ENCODE results near the gene RPL39. TPM values are rescaled to one million over a fixed set of nuclear protein-coding genes. Genes with fewer than 3 reads are reported as not detected.

RPL39 gene
- total and polyA plus RNA-seq, 2 of the 8 experiments (the other 6 are each of a cell fraction or from before 2014, with no cell fraction given): 1,942 to 2,394 TPM

DNA sequence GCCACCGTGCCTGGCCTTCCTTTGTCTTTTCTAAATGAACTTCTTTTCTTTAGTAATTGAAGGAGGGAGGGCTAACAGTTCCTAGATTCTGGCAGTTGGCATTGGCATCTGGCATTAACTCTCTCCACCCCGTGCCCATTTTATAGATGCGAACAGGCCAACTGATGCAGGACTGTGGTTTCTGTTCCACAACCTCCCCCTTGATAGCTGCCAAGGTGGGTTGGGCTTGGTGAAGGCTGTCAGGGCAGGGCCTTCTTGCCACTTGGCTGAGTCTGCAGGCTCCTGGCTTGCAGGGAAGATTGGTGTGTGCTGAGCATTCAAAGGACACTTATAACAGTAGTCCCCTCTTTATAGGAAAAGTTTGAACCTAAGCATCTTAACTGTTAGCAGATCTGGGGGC is 28.7 kb downstream of the RPL39 start:
- peaks cover 1 to 14% (median 5%) of the 10 kb centered on the region in 4 experiments; a peak in 6 of 7 replicates for H3K4me1 ChIP-seq (replicated peaks in 1 of 4; ENCODE audit: control insufficient read depth in 3 of 4, insufficient read depth in 4 of 4, low read length in 3 of 4)
- H3K27me3 ChIP-seq (replicated peaks in 1 of 4; ENCODE audit: control insufficient read depth in 3 of 4, extremely low read depth in 1 of 4, insufficient read depth in 3 of 4, low read length in 3 of 4): peaks cover 0 to 13% (median 5%) of the 10 kb centered on the region in 4 experiments; a peak in 5 of 7 replicates
- H3K79me1 ChIP-seq (ENCODE audit: low read depth, low read length): no peaks in the 10 kb centered on the region
- H2BK12ac ChIP-seq (ENCODE audit: low read depth, low read length): no peak overlapping the region
- no peak overlapping the region for H3K23ac ChIP-seq (ENCODE audit: insufficient read length)
- no peak overlapping the region for H2AFZ ChIP-seq (ENCODE audit: low read length)
- H3K18ac ChIP-seq (ENCODE audit: extremely low read depth, low read length): no peak overlapping the region
- no peak overlapping the region for H3K14ac ChIP-seq (ENCODE audit: insufficient read length)
- no peak for DNase-seq (ENCODE audit: low read depth in 1 of 2, low spot score in 2 of 2)
- no peak overlapping the region for H3K4me2 ChIP-seq (ENCODE audit: insufficient read depth in 1 of 2, low read depth in 2 of 2, low read length in 2 of 2)
- peaks cover 16% of the 10 kb centered on the region; the same call in 1 of the 2 replicates for H3K23me2 ChIP-seq (ENCODE audit: low read depth, low read length)
- no peak overlapping the region for H2BK5ac ChIP-seq (ENCODE audit: low read depth, low read length)
- no peak overlapping the region for H2AK5ac ChIP-seq (ENCODE audit: low read depth, low read length)
- H3K4me3 ChIP-seq (ENCODE audit: extremely low read depth in 1 of 4, insufficient read depth in 2 of 4, low read depth in 3 of 4, low read length in 4 of 4): no peak overlapping the region
- H3K4ac ChIP-seq (replicated peaks; ENCODE audit: insufficient read length, low read depth, low read length): no peak overlapping the region
- no peaks in the 10 kb centered on the region for H3K9me3 ChIP-seq (ENCODE audit: insufficient read depth in 2 of 2, low read depth in 1 of 2, low read length in 1 of 2)
- ChIA-PET CTCF (ENCODE audit: partially characterized antibody) (interaction anchor here (1.6 kb wide), 1 partner anchor 18 kb away, joined by 5 read pairs; no protein-coding TSS in a partner anchor), POLR2A (ENCODE audit: partially characterized antibody) (interaction anchor here (2.0 kb wide), 1 partner anchor 29 kb away, joined by 11 read pairs; the partner anchor contains the start of gene RPL39)
- no peak overlapping the region for H3K9ac ChIP-seq (replicated peaks in 1 of 4; ENCODE audit: extremely low read depth in 1 of 4, low read depth in 3 of 4, low read length in 3 of 4)
- H2BK15ac ChIP-seq (ENCODE audit: low read length): no peak overlapping the region
- H4K91ac ChIP-seq (replicated peaks; ENCODE audit: insufficient read length, low read length): no peak overlapping the region
- WGBS, 2 experiments (ENCODE audit: extremely low coverage in 1 of 2, insufficient coverage in 1 of 2, insufficient read length in 1 of 2, insufficient replicate concordance in 2 of 2, low coverage in 1 of 2, low lambda C conversion rate in 2 of 2, missing lambda C conversion rate in 1 of 2): 100% methylated on average over 1 of the region's 3 CpGs; no CpG with 5 or more reads in 1 of the 2 experiments
- H4K5ac ChIP-seq (ENCODE audit: insufficient read length, low read depth, low read length): no peak overlapping the region
- no peaks in the 10 kb centered on the region for H3K36me3 ChIP-seq (ENCODE audit: control insufficient read depth in 2 of 4, insufficient read depth in 4 of 4, low read length in 3 of 4)
- no peak overlapping the region for H2BK120ac ChIP-seq (replicated peaks; ENCODE audit: low read depth, low read length)
- no peak overlapping the region for H2BK20ac ChIP-seq (ENCODE audit: low read length)
- H3K56ac ChIP-seq (replicated peaks; ENCODE audit: insufficient read length, low read depth, low read length): no peak overlapping the region
- no peaks in the 10 kb centered on the region for H4K20me1 ChIP-seq (replicated peaks in 1 of 2; ENCODE audit: control insufficient read depth in 1 of 2, insufficient read depth in 2 of 2, low read length in 2 of 2)
- no peak overlapping the region for H4K8ac ChIP-seq (ENCODE audit: extremely low read depth, insufficient read depth, low read length)
- no peaks in the 10 kb centered on the region for H3K79me2 ChIP-seq (ENCODE audit: control insufficient read depth in 1 of 2, insufficient read depth in 2 of 2, low read length in 2 of 2)
- FAIRE-seq: no peak
- H3K27ac ChIP-seq (ENCODE audit: low read depth, low read length): no peak overlapping the region
- TF ChIP-seq SIN3A (conservative IDR thresholded peaks at IDR 0.05 in 1 of 2, IDR thresholded peaks at IDR 0.05 in 1 of 2; ENCODE audit: low read depth in 1 of 2, low read length in 2 of 2) (no peak), CTBP2 (IDR thresholded peaks at IDR 0.05; ENCODE audit: borderline replicate concordance, insufficient read depth, insufficient read length, low read length) (no peak), BACH1 (IDR thresholded peaks at IDR 0.05; ENCODE audit: low read length) (no peak), KDM1A (IDR thresholded peaks at IDR 0.05; ENCODE audit: borderline replicate concordance, low read length) (no peak)
